Ishikawa (cell line): ENCODE data around the gene CUL3.

Experiments
- CEBPB ChIP-seq: IDR thresholded peaks from 2 replicates; pipeline ENCODE4 v1.6.1; 2012
- CREB1 ChIP-seq: IDR thresholded peaks from 2 replicates; pipeline ENCODE4 v1.6.1; 2012; ENCODE audit warnings: low read depth
- EGR1 ChIP-seq: IDR thresholded peaks from 2 replicates; pipeline ENCODE4 v1.6.1; 2012
- EP300 ChIP-seq: IDR thresholded peaks from 2 replicates; pipeline ENCODE4 v1.6.1; 2012; ENCODE audit warnings: borderline replicate concordance
- FOXM1 ChIP-seq: IDR thresholded peaks from 2 replicates; pipeline ENCODE4 v1.6.1; 2012; ENCODE audit warnings: low read depth, borderline replicate concordance
- MAX ChIP-seq: IDR thresholded peaks from 2 replicates; pipeline ENCODE4 v1.6.1; 2012
- NFIC ChIP-seq: IDR thresholded peaks from 2 replicates; pipeline ENCODE4 v1.6.1; 2012
- RAD21 ChIP-seq: IDR thresholded peaks from 2 replicates; pipeline ENCODE4 v1.6.1; 2012; ENCODE audit warnings: low read depth
- REST ChIP-seq: IDR thresholded peaks from 2 replicates; pipeline ENCODE4 v1.6.1; 2012; ENCODE audit warnings: low read depth, mild to moderate bottlenecking
- TAF1 ChIP-seq: IDR thresholded peaks from 2 replicates; pipeline ENCODE4 v1.6.1; 2012; ENCODE audit warnings: low read depth, mild to moderate bottlenecking
- TCF12 ChIP-seq: IDR thresholded peaks from 2 replicates; pipeline ENCODE4 v1.6.1; 2012; ENCODE audit warnings: low read depth
- TEAD4 ChIP-seq: IDR thresholded peaks from 2 replicates; pipeline ENCODE4 v1.6.1; 2012
- USF1 ChIP-seq: IDR thresholded peaks from 2 replicates; pipeline ENCODE4 v1.6.1; 2012
- YY1 ChIP-seq: IDR thresholded peaks from 2 replicates; pipeline ENCODE4 v1.6.1; 2012; ENCODE audit warnings: low read depth
- ZBTB7A ChIP-seq: IDR thresholded peaks from 2 replicates; pipeline ENCODE4 v1.6.1; 2012; ENCODE audit warnings: low read depth

The CUL3 gene

GRCh38 chr2:224552771-224553170 lies 32.4 kb downstream of the CUL3 start:
- TF ChIP-seq TCF12: no peak
- TF ChIP-seq FOXM1: no peak
- no peak for TF ChIP-seq REST
- TF ChIP-seq EP300: no peak
- no peak for TF ChIP-seq RAD21
- no peak for TF ChIP-seq TAF1
- TF ChIP-seq NFIC: no peak
- TF ChIP-seq ZBTB7A: no peak
- TF ChIP-seq EGR1: no peak
- TF ChIP-seq TEAD4: no peak
- TF ChIP-seq CREB1: no peak
- TF ChIP-seq MAX: no peak
- no peak for TF ChIP-seq CEBPB
- TF ChIP-seq YY1: no peak
- no peak for TF ChIP-seq USF1

GRCh38 chr2:224551693-224552092 lies 33.5 kb downstream of the CUL3 start:
- TF ChIP-seq CREB1 (no peak), TCF12 (no peak), RAD21 (no peak), CEBPB (no peak), REST (no peak), YY1 (no peak), EP300 (no peak), TEAD4 (no peak), ZBTB7A (no peak), TAF1 (no peak), NFIC (no peak), USF1 (no peak), EGR1 (no peak), FOXM1 (no peak)

GRCh38 chr2:224546926-224547325 lies 38.2 kb downstream of the CUL3 start:
- TF ChIP-seq TCF12 (no peak), TEAD4 (no peak), RAD21 (no peak), REST (no peak), EP300 (no peak), TAF1 (no peak), CREB1 (no peak), YY1 (no peak), CEBPB (no peak), EGR1 (no peak)

GRCh38 chr2:224545884-224546644 lies 39.1 kb downstream of the CUL3 start:
- no peak for TF ChIP-seq CEBPB
- no peak for TF ChIP-seq ZBTB7A
- TF ChIP-seq NFIC: no peak

- TF ChIP-seq MAX: no peak
- no peak for TF ChIP-seq REST
- no peak for TF ChIP-seq TCF12
- no peak for TF ChIP-seq FOXM1
- TF ChIP-seq TAF1: no peak
These were observed 41.2 kb downstream of the CUL3 start for GRCh38 chr2:224543939-224544338.
